HG02884 (cell line): Measurements from ENCODE around the gene IQSEC1.
A peak's percentile ranks its signal among the peaks of the same experiment; 100 is the strongest.

Experiments used
- ATAC-seq: cut with Tn5 transposase; IDR thresholded peaks from one replicate; pipeline ENCODE4 v1.9.1; 2021; ENCODE audit warnings: mild to moderate bottlenecking, moderate library complexity; ENCODE audit not compliant: unreplicated experiment

Gene IQSEC1

GRCh38 chr3:13073326-13074005, at the start of gene IQSEC1:
IQSEC1 (minus strand) TSS chr3:13073429; CDS start chr3:13073014, 415 bp downstream.
- ATAC-seq, result no peak

DNA sequence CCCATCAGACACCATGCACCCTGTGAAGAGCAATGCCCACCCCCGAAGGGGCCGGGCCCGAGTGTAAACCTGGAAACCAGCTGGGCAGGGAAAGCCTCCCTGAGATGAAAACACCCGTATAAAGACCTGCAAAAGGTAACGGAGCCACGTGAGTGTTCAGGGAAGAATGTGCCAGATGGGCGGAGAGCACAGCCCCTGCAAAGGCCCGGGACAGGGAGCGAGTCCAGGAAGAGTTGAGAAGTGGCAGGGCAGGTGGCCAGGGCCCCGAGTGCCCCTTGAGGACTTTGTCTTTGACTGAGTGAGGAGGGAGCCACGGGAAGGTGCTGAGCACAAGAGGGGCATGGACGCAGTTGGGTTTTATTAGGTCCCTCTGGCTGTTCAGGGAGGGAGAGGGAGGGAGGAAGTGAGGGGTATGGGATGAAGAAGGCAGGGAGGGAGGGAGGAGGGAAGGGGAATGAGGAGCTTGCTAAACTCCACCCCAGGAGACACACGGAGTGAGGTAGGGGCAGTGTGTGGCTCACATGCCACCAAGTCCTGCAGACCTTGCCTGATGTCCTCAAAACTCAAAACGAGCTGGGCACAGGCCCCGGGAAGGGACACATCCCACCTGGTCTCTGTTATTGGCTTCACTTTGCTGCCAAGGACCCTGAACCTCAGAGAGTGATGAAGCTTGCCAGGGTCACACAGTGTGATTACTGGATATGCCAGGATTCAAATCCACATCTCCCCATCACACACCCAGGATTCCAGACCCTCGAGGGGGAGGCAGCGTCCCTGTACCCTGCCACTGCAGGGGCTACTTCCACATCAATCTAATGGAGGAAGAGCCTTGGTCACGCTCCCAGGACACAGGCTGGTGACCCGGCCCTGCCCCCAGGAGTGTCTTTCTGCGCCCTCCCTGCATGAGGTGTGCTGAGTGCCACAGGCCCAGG, 49.1 kb upstream of the IQSEC1 start:
- no peak for ATAC-seq

DNA sequence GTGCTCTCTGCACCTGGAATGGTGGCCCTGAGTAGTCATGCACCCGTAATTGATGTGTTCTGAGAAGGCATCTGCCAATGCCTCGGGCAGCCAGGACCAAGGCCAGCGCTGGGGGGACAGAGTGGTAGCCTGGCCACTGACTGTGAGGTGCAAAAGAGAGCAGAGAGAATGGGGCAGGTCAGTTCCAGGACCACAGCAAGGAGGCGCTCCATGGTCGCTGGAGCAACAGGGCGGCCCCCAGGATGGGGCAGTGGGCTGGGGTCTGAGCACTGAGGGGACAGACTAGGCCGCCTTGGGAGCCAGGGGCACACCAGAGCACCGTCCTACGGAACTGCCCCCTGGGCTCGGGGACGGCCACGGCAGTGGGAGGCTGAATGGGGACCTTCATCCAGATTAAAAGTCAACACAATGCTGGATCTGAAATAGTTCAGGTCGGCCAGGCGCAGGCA, 48.3 kb upstream of the IQSEC1 start:
- no peak for ATAC-seq

GRCh38 chr3:13120928-13121552, 47.8 kb upstream of the IQSEC1 start:
- ATAC-seq, result no peak

GRCh38 chr3:13120289-13120927, 47.2 kb upstream of the IQSEC1 start:
- no peak for ATAC-seq

GRCh38 chr3:13119471-13120220, 46.4 kb upstream of the IQSEC1 start:
- ATAC-seq, result no peak

DNA sequence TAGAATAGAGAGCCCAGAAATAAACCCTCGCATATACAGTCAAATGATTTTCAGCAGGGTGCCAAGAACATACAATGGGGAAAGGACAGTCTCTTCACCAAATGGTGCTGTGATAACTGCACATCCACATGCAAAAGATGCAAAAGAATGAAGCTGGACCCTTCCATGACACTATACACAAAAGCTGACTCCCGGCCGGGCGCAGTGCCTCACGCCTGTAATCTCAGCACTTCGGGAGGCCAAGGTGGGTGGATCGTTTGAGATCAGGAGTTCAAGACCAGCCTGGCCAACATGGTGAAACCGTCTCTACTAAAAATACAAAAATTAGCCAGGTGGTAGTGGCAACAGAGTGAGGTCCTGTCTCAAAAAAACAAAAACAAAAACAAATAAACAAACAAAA, 43.2 kb upstream of the IQSEC1 start:
- no peak for ATAC-seq

DNA sequence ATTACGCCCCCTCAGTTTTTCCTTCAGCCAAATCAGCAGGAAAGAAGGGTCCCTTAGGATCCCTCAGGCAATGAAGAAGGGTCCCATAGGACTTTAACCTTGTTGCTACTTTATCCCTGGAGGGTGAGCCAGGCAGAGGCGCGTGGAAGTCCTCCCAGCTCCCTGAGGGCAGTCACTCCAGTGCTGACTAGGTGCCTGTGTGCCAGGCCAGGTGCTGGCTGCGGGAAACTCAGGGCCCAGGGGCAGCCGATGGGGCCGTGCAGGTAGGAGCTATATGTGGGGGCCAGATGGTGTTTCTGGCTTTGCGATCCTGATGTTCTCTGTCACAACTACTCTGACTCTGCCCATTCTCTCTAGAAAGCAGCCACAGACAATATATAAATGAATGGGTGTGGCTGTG, 42.8 kb upstream of the IQSEC1 start:
- no peak for ATAC-seq

DNA sequence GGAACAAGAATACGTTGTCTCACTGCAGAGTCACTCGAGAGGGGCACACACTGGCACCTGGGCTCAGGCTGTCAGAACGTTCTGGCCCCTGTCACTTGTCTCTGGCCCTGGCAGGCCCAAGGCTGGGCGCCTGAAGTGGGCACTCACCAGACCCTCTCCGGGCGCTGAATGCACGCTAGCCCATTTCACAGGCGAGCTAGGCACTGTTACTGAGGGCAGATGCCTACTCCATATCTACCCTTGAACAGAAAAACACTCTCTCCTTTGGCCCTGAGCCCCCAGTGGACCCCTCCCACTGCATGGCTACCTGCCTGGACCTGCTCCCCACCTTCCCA, 42.3 kb upstream of the IQSEC1 start:
- ATAC-seq, result no peak

- ATAC-seq, result no peak
Measured at GRCh38 chr3:13114811-13115575, 41.8 kb upstream of the IQSEC1 start.

DNA sequence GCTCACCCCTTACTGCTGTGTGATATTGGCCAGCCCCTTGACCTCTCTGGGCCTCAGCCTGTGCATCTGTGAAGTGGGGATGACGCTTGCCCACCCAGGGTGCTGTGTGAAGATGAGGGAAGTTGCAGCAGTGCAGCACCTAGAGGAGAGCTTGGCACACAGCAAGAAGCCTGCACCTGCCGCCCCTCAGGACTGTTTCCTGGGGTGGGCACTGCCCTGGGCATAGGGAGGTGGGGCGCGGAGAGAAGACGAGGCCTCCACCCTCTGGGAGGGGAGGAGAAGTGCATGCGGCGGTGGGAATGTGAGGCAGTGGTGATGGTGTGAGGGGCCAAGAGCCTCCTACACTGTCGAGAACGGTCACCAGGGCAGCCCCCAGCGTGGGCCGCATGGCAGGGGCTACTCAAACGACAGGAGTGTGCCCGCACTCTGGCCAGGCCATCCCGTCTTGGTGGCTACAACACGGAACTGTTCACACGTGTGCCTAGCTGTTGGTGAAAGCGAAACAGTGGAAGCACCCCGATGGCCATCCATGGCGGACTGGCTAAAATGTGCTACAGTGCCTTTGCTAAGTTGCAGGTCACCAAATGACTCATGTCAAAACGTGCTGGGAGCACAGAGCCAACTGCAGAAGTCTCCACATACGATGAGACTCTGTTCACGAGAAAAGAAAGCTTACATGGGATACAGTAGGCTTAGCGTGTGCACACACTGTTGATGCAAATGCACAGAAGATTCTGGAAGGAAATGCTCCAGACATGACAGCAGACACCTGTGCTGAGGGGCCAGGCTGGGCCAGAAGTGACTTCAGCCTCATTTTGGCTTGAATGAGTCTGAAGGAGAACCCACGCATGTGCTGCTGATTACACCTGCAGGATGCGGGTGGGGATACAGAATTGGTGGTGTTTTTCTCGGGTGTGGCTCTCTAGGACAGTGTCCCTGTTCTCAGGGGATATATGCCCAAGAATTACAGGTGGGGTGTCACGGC, 40.4 kb upstream of the IQSEC1 start:
- ATAC-seq, result no peak

DNA sequence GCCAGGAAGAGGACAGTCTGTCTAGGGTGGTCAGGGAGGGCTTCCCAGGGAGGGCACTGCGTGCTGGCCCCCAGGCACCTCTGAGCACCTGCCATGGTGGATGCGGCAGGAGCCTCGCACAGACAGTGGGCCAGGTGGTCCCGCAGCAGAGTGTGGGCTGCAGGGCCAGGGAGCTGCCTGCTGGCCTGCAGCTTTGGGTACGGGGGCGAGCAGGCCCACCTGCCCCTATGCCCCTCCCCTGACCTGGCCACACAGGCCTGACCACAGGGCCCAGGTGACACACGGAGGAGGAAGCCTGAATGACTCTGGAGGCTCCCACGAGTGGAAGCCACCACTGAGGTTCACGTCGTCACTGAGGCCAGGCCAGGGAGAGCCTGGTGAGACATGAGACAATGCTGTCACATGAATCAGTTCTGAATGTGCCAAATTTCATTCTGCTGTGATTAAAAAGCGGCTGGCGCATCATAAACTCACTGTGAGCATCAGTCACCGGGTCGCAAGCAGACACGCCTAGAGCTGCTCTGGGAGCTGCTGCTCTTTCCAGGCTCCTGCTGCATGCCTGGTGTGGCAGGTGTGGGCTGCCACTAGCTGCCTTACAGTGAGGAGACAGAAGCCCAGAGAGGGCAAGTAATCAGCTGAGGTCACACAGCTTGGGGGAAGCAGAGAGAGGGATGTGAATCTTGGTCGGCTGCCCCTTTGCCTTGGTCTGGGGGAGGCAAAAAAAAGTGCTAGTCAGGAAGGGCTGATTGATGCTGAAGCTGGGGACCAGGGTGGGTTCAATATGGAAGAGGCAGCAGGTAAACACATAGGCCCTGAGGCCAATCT, 39.5 kb upstream of the IQSEC1 start:
- ATAC-seq, result no peak

DNA sequence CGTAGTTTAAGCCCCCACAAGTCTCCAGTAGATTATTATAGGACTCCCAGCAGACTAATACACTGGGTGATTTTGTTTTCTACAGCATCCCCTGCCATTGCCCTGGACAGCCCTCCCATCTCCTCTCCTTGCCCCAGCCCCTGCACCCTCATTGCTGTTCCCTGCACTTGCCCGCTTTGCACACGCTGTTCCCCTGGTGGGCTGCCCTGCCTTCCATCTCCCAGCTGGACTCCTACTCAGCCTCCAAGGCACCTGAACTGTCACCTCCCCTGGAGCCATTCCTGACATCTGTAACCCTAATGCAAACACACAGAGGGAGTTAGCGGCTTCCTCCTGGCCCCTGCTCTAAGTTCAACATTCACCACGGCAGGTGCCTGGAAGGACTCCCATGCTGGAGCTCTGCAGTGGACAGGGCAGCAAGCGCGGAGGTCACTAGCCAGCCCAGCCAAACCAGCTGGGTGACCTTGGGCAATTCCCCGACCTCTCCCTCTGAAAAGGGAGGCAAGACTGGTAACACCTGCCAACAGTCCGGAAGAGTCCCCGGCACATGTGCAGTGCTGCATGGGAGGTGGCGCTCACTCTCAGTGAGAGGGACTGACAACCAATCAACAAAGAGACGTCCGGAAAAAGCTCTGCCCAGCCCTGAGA, 38.8 kb upstream of the IQSEC1 start:
- no peak for ATAC-seq

DNA sequence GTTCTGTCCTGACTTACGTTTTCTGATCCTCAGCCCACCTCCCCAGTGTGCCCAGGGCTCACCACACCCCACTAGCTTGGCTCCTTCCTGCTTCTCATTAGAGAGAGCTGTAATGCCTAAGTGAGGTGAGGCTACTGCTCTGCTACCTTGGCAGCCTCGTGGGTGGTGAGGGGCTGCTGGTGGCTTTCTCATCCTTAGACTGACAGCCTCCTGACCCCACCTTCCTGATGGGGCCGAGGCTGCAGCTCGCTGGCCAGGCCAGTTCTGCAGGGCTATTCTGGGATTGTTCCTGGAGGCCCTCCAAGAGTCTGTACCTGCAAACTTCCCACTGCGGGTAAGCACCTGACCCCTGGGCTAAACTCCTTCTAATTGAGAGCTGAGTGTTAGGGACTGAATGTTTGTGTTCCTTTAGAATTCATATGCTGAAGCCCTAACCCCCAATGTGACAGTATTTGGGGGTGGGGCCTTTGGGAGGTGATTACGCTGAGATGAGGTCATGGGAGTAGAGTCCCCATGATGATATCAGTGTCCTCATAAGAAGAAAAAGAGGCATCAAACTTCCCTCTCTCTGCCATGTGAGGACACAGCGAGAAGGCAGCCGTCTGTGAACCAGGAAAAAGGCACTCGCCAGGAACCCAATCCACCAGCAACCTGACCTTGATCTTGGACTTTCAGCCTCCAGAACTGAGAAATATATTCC, 38.1 kb upstream of the IQSEC1 start:
- ATAC-seq, result no peak

- ATAC-seq, result peak; percentile 66
Measured at GRCh38 chr3:13110678-13111116, 37.5 kb upstream of the IQSEC1 start.

DNA sequence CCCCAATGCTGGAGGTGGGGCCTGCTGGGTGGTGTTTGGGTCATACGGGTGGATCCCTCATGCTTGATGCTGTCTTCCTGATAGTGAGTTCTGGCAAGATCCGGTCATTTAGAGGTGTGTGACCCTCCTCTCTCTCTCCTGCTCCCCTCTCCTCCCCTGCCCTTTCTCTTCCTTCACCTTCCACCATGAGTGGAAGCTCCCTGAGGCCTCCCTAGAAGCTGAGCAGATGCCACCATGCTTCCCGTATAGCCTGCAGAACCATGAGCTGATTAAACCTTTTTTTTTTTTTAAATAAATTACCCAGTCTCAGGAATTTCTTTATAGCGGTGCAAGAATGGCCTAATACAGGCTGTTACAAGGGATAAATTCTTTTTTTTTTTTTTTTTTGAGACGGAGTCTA, 36.3 kb upstream of the IQSEC1 start:
- ATAC-seq, result no peak

DNA sequence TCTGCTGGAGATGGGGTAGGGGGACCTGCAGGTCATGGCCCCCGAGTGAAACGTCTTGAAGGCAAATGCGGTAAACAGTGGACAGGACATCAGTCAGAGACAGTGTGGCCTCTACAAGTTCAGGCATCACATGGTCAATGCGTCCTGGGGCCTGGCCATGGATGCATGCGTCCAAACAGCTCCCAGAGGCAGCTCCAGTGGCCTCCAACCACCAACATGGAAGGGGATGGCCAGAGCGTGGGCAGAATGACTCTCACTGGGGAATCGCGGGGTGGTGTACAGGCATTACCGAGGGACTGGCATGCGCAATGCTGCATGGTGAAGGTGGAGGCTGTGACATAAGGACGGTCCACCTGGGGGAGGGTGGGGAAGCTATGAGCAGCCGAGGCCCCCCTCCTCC, 35.6 kb upstream of the IQSEC1 start:
- no peak for ATAC-seq
